ENCODE results near the gene MARCHF3. TPM values are rescaled to one million over a fixed set of nuclear protein-coding genes. Genes with fewer than 3 reads are reported as not detected.
"Not testable (repeated sequence)": the region's sequence is repeated elsewhere in the genome, so short reads cannot be mapped to it uniquely, and the experiment has no call there.

Gene MARCHF3
- total RNA-seq, 1 donor from 2014 or later: 1.5 TPM

DNA sequence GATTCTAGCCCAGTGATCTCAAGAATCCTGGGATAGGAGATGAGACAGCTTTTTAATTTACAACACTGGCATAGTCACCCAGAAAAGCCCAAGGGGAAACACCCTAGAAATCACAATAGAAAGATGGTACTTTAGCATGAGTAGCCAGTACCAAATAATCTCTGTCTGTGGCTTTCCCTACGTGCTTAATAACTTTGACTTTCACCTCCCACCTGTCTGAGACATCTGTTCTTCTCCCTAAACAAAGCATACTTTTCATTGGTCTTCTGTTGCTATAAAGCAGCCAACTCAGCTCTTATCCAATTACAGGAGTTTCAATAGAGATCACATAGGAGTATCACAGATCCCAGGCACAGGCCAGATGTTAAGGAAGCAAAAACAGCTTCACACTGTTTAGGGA is 10.4 kb downstream of the MARCHF3 start:
- Mint-ChIP-seq H3K27me3 (ENCODE audit: low read depth) (no peaks in the 10 kb centered on the region), H3K9me3 (ENCODE audit: low read depth) (no peaks in the 10 kb centered on the region)

GRCh38 chr5:127016722-127017121 is 13.6 kb downstream of the MARCHF3 start:
- H3K4me1 Mint-ChIP-seq (ENCODE audit: low read depth); H3K27me3 Mint-ChIP-seq (ENCODE audit: low read depth); DNase-seq (ENCODE audit: low spot score); H3K27ac Mint-ChIP-seq (ENCODE audit: unreplicated experiment); H3K36me3 Mint-ChIP-seq (ENCODE audit: low read depth); H3K9me3 Mint-ChIP-seq (ENCODE audit: low read depth); H3K4me3 Mint-ChIP-seq (ENCODE audit: unreplicated experiment): not testable (repeated sequence)

More for the DNA sequence above, 10.4 kb downstream of the MARCHF3 start:
- Mint-ChIP-seq H3K27ac (ENCODE audit: unreplicated experiment) (no peak overlapping the region), H3K36me3 (ENCODE audit: low read depth) (no peaks in the 10 kb centered on the region), H3K4me1 (ENCODE audit: low read depth) (no peaks in the 10 kb centered on the region), H3K4me3 (ENCODE audit: unreplicated experiment) (no peak overlapping the region)
- no peak for DNase-seq (ENCODE audit: low spot score)
- TF ChIP-seq, protein P1, sequence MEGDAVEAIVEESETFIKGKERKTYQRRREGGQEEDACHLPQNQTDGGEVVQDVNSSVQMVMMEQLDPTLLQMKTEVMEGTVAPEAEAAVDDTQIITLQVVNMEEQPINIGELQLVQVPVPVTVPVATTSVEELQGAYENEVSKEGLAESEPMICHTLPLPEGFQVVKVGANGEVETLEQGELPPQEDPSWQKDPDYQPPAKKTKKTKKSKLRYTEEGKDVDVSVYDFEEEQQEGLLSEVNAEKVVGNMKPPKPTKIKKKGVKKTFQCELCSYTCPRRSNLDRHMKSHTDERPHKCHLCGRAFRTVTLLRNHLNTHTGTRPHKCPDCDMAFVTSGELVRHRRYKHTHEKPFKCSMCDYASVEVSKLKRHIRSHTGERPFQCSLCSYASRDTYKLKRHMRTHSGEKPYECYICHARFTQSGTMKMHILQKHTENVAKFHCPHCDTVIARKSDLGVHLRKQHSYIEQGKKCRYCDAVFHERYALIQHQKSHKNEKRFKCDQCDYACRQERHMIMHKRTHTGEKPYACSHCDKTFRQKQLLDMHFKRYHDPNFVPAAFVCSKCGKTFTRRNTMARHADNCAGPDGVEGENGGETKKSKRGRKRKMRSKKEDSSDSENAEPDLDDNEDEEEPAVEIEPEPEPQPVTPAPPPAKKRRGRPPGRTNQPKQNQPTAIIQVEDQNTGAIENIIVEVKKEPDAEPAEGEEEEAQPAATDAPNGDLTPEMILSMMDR (IDR thresholded peaks at IDR 0.05): no peak

GRCh38 chr5:127015716-127016115 is 14.6 kb downstream of the MARCHF3 start:
- Mint-ChIP-seq H3K27me3 (ENCODE audit: low read depth) (no peaks in the 10 kb centered on the region), H3K4me1 (ENCODE audit: low read depth) (no peaks in the 10 kb centered on the region), H3K27ac (ENCODE audit: unreplicated experiment) (no peak overlapping the region), H3K4me3 (ENCODE audit: unreplicated experiment) (no peak overlapping the region), H3K9me3 (ENCODE audit: low read depth) (no peaks in the 10 kb centered on the region), H3K36me3 (ENCODE audit: low read depth) (no peaks in the 10 kb centered on the region)
- DNase-seq (ENCODE audit: low spot score): no peak
- TF ChIP-seq, protein P1 (IDR thresholded peaks at IDR 0.05): no peak

- H3K27ac Mint-ChIP-seq (ENCODE audit: unreplicated experiment): no peak overlapping the region
- H3K4me1 Mint-ChIP-seq (ENCODE audit: low read depth): no peaks in the 10 kb centered on the region
- H3K4me3 Mint-ChIP-seq (ENCODE audit: unreplicated experiment): no peak overlapping the region
- no peak for DNase-seq (ENCODE audit: low spot score)
- H3K9me3 Mint-ChIP-seq (ENCODE audit: low read depth): no peaks in the 10 kb centered on the region
- H3K36me3 Mint-ChIP-seq (ENCODE audit: low read depth): no peaks in the 10 kb centered on the region
- TF ChIP-seq, protein P1 (IDR thresholded peaks at IDR 0.05): no peak
- H3K27me3 Mint-ChIP-seq (ENCODE audit: low read depth): no peaks in the 10 kb centered on the region
Measured at GRCh38 chr5:127014573-127014972, 15.8 kb downstream of the MARCHF3 start.

GRCh38 chr5:127013407-127013806 is 17.0 kb downstream of the MARCHF3 start:
- H3K4me1 Mint-ChIP-seq (ENCODE audit: low read depth): no peaks in the 10 kb centered on the region
- no peaks in the 10 kb centered on the region for H3K36me3 Mint-ChIP-seq (ENCODE audit: low read depth)
- H3K27ac Mint-ChIP-seq (ENCODE audit: unreplicated experiment): no peak overlapping the region
- no peak for DNase-seq (ENCODE audit: low spot score)
- H3K9me3 Mint-ChIP-seq (ENCODE audit: low read depth): no peaks in the 10 kb centered on the region
- TF ChIP-seq, protein P1 (IDR thresholded peaks at IDR 0.05): no peak
- H3K4me3 Mint-ChIP-seq (ENCODE audit: unreplicated experiment): no peak overlapping the region
- H3K27me3 Mint-ChIP-seq (ENCODE audit: low read depth): no peaks in the 10 kb centered on the region

DNA sequence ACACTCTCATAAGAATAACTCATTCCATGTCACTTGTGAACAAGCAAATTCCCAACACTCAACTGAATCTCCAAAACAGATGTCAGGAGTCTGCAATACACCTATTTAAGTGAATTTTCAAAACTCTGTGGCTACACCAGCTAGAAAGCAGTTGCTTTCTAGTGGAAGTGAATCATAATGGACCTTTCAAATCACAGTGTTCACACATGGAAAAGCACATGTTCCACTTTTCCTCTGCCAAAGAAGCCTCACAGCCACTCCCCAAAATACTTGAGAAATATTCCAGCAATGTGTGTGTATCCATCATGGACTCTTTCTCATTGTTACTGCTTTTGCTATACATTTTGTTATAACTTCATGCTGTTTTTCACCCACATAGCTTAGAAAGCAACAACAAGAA is 17.4 kb downstream of the MARCHF3 start:
- Mint-ChIP-seq H3K4me3 (ENCODE audit: unreplicated experiment) (no peak overlapping the region), H3K27me3 (ENCODE audit: low read depth) (no peaks in the 10 kb centered on the region), H3K9me3 (ENCODE audit: low read depth) (no peaks in the 10 kb centered on the region), H3K4me1 (ENCODE audit: low read depth) (no peaks in the 10 kb centered on the region), H3K27ac (ENCODE audit: unreplicated experiment) (no peak overlapping the region), H3K36me3 (ENCODE audit: low read depth) (no peaks in the 10 kb centered on the region)
- no peak for DNase-seq (ENCODE audit: low spot score)
- TF ChIP-seq, protein P1 (IDR thresholded peaks at IDR 0.05): no peak

All from chondrocyte (in vitro differentiated cells).